ENCODE measurements around the gene WEE2.

The WEE2 gene

DNA sequence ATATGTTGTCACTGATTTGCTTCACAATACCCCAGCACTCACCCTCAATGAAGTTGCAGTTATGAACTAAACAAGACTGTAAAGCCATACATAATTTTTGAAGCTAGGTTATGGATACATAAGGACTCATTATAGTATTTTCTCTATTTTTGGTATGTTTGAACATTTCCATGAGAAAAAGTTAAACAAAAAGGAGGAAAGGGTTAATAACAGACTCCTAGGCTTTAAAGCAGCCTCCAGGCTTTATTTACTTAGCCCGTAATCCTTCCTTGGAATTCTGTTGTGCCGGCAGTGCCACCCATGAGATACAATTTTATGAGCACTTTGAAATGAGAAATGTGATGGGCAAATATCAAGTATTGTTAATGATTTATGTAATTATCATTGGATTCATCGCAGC is 4.0 kb upstream of the WEE2 start:
- no peak overlapping the region for H3K4me3 ChIP-seq (ENCODE audit: low read length)
- H3K27ac ChIP-seq (ENCODE audit: low read length) = no peak overlapping the region
- peaks cover 15% of the 10 kb centered on the region for H3K4me1 ChIP-seq (ENCODE audit: control insufficient read depth, low read depth, low read length)
- H3K9me3 ChIP-seq (ENCODE audit: control insufficient read depth, low read depth, low read length) = no peaks in the 10 kb centered on the region
- H3K27me3 ChIP-seq (ENCODE audit: control insufficient read depth, insufficient read depth, low read length) = peaks cover 28% of the 10 kb centered on the region
- H3K36me3 ChIP-seq (ENCODE audit: control insufficient read depth, low read depth, low read length) = no peaks in the 10 kb centered on the region
- H3K9ac ChIP-seq (ENCODE audit: low read length) = no peak overlapping the region

DNA sequence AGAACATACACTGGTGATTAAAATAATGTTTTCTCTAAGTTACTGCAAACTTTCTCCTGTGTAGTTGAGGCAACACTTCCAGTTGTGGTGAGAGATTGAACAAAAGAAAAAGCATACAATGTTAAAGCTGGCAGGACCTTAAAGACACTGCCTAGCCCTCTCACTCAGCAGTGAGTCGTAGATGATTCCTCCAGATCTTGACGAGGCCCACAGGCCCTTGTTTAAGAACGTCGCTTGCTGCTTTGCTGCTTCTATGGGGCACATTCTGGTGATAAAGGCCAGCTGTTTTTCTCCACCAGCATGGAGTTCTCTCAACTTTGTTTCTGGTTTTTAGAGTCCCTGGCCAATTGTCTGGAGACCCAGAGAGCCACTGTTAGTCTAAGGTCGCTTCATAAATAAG is 3.4 kb upstream of the WEE2 start:
- no peak overlapping the region for H3K27ac ChIP-seq (ENCODE audit: low read length)
- H3K4me3 ChIP-seq (ENCODE audit: low read length) = no peak overlapping the region
- H3K4me1 ChIP-seq (ENCODE audit: control insufficient read depth, low read depth, low read length) = peaks cover 14% of the 10 kb centered on the region
- H3K27me3 ChIP-seq (ENCODE audit: control insufficient read depth, insufficient read depth, low read length) = peaks cover 28% of the 10 kb centered on the region
- no peaks in the 10 kb centered on the region for H3K9me3 ChIP-seq (ENCODE audit: control insufficient read depth, low read depth, low read length)
- H3K36me3 ChIP-seq (ENCODE audit: control insufficient read depth, low read depth, low read length) = no peaks in the 10 kb centered on the region
- H3K9ac ChIP-seq (ENCODE audit: low read length) = no peak overlapping the region

DNA sequence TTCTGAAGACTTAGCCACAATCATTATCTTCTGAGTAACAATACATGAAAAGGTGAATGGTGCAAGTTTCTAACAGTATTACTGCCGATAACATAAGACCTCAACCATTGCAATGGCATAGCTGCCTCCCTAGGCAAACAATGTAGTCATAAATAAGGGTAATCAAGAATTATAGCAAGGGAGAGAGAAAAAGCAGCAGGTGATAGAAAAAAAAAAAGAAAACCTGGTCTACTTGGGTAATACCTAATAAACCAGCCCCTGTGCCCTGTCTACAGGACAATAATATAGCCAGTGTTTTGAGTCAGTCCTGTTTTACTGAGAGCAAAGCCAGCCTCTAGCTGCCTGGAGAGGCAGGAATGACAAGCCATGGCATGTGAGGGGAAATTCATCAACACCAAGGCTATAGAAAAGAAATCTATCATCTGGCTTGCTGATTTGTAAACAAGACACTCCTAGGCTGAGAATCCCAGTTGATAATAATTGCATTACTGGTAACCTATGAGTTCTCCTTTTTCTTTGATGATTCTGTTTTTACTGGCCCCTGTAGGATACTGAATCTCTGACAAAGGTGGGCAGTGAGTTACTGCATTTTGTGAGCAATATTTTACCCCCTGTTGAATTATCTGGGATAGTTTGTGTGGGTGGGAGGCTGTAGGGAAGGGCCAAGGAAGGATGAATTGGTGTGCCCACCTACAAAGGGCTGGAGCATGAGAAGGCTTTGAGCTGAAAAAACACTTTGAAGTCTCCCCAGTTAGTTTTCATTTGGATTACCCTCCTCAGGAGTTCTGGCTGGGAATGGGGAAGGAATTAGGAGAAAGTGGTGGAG is 1.7 kb upstream of the WEE2 start:
- Histone ChIP-seq H3K4me3 (ENCODE audit: low read length) (no peak overlapping the region), H3K27ac (ENCODE audit: low read length) (no peak overlapping the region), H3K36me3 (ENCODE audit: control insufficient read depth, low read depth, low read length) (no peaks in the 10 kb centered on the region), H3K9ac (ENCODE audit: low read length) (no peak overlapping the region), H3K9me3 (ENCODE audit: control insufficient read depth, low read depth, low read length) (no peaks in the 10 kb centered on the region), H3K27me3 (ENCODE audit: control insufficient read depth, insufficient read depth, low read length) (peaks cover 16% of the 10 kb centered on the region), H3K4me1 (ENCODE audit: control insufficient read depth, low read depth, low read length) (peaks cover 9% of the 10 kb centered on the region)

DNA sequence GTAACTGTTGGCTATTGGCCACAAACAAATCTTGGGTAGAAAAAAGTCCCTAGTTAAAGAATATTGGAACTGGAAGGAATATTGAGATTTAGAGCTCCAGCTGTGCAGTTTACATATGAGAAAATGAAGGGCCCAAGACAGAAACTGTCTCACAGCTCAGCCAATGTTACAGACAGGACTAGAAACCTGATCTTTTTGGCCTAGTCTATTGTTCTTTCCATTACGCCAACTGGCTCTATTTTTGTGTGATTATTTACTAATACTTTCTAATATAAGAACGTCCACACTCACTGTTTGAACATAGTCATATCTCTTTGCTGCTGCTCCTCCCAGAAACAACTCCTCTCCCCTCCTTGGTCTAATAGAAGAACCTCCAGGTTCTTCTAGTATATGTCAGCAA is 1.2 kb downstream of the WEE2 start:
- Histone ChIP-seq H3K4me3 (ENCODE audit: low read length) (no peak overlapping the region), H3K4me1 (ENCODE audit: control insufficient read depth, low read depth, low read length) (peaks cover 7% of the 10 kb centered on the region), H3K36me3 (ENCODE audit: control insufficient read depth, low read depth, low read length) (no peaks in the 10 kb centered on the region), H3K27ac (ENCODE audit: low read length) (no peak overlapping the region), H3K27me3 (ENCODE audit: control insufficient read depth, insufficient read depth, low read length) (no peaks in the 10 kb centered on the region), H3K9ac (ENCODE audit: low read length) (no peak overlapping the region), H3K9me3 (ENCODE audit: control insufficient read depth, low read depth, low read length) (no peaks in the 10 kb centered on the region)

DNA sequence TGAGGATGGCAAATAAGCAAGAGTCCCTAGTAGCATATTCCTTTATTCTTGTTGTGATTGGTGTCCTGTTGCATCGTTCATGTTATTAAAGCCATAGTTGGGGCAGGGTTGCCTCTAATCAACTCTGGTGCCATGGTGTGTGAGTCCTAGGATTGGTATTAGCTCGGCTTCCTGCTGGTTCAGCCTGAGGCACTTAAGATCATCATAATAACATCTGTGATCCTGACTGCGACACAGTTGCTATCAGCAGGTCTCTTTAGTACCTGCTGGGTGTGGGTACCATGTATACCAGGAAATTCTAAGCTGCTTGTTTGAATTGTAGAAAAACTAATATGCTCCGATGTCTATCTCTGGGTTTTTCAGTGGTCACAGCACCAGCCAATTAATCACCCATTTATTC is 1.6 kb downstream of the WEE2 start:
- Histone ChIP-seq H3K4me1 (ENCODE audit: control insufficient read depth, low read depth, low read length) (peaks cover 7% of the 10 kb centered on the region), H3K9ac (ENCODE audit: low read length) (no peak overlapping the region), H3K27ac (ENCODE audit: low read length) (no peak overlapping the region), H3K27me3 (ENCODE audit: control insufficient read depth, insufficient read depth, low read length) (no peaks in the 10 kb centered on the region), H3K9me3 (ENCODE audit: control insufficient read depth, low read depth, low read length) (no peaks in the 10 kb centered on the region), H3K4me3 (ENCODE audit: low read length) (no peak overlapping the region), H3K36me3 (ENCODE audit: control insufficient read depth, low read depth, low read length) (no peaks in the 10 kb centered on the region)

DNA sequence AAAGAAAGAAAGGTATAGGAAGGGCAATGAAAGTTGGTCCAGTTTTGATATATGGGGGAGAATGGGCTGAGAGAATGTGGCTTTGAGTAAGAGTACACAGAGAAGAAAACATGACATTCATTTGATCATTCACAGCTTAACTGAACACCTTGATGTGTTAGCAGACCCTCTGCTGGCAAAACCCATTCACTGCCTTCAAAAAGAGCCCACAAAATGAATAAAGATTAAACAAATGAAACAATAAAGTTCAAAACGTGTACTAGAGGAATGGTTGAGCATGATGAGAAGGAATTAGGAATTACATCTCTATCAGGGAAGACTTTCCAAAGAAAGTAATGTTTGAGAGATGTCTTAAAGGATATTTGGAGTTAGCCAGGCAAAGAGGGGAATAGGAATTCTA is 2.1 kb downstream of the WEE2 start:
- Histone ChIP-seq H3K9ac (ENCODE audit: low read length) (no peak overlapping the region), H3K27me3 (ENCODE audit: control insufficient read depth, insufficient read depth, low read length) (no peaks in the 10 kb centered on the region), H3K9me3 (ENCODE audit: control insufficient read depth, low read depth, low read length) (no peaks in the 10 kb centered on the region), H3K4me1 (ENCODE audit: control insufficient read depth, low read depth, low read length) (peaks cover 7% of the 10 kb centered on the region), H3K27ac (ENCODE audit: low read length) (no peak overlapping the region), H3K36me3 (ENCODE audit: control insufficient read depth, low read depth, low read length) (no peaks in the 10 kb centered on the region), H3K4me3 (ENCODE audit: low read length) (no peak overlapping the region)

DNA sequence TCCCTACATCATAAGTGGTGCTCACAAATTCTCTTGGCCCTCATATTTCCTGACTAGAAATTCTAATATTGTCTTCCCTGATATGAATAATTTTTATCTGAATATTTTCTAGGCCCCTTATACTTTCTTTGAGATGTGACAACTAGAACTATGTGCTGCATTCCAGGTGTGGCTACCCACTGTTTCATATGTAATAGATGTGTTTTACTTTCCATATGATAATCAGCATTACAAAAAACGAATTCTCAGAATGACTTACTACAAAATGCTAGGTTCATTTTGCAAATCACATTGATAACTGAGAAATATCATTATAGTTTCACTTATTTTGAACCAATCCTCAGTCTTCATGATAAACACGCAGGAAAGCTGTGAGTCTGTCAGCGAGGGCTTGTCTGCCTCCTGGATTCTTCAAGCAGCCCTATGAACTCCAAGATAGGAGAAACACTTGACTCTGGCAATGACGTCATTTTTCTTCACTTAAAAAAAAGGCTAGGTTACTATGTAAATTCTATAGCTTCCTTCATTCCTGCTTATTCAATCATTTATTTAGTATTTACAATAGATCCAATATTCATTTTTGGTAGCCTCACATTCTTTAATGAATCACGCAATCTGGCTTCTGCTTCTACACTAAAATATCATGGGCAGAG is 4.6 kb downstream of the WEE2 start:
- Histone ChIP-seq H3K4me1 (ENCODE audit: control insufficient read depth, low read depth, low read length) (peaks cover 11% of the 10 kb centered on the region), H3K27me3 (ENCODE audit: control insufficient read depth, insufficient read depth, low read length) (no peaks in the 10 kb centered on the region), H3K27ac (ENCODE audit: low read length) (no peak overlapping the region), H3K4me3 (ENCODE audit: low read length) (no peak overlapping the region), H3K9ac (ENCODE audit: low read length) (no peak overlapping the region), H3K9me3 (ENCODE audit: control insufficient read depth, low read depth, low read length) (no peaks in the 10 kb centered on the region), H3K36me3 (ENCODE audit: control insufficient read depth, low read depth, low read length) (no peaks in the 10 kb centered on the region)

DNA sequence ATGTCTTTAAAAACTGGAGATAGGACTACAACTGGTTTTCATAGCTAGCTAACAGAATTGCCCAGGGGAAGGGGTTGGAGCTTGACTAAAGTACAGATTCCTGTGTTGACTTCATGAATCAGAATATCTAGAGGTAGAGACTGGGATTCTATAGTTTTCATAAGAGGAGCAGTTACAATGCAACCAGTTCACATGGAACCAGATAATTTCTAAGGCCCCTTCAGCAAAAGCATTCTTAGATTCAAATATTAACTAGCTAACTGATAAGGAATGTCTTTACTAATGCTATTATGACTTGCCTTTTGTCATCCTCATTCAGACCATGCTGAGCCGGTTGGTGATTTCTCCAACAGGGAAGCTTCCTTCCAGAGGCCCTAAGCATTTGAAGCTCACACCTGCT is 5.7 kb downstream of the WEE2 start:
- Histone ChIP-seq H3K4me3 (ENCODE audit: low read length) (no peak overlapping the region), H3K9me3 (ENCODE audit: control insufficient read depth, low read depth, low read length) (no peaks in the 10 kb centered on the region)

DNA sequence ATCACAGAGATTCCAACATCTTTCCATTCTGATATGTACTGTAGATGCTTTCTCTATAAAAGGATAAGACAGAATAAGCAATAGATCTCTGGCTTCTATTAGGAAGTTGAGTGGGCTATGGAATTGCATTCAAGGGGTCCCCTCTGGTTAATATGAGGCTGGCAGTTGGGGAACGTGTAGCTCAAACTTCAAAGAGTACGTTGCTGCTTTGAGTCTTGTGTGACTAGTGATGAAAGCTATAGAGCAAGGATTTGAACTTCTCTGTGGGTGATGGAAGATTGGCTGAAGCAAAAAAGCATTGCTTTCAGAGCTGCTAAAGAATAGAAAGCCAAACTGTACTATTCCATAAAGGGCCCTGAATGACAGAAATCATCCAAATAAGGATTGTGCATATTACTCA is 6.4 kb downstream of the WEE2 start:
- no peak overlapping the region for H3K4me3 ChIP-seq (ENCODE audit: low read length)
- H3K27me3 ChIP-seq (ENCODE audit: control insufficient read depth, insufficient read depth, low read length) = no peaks in the 10 kb centered on the region
- H3K36me3 ChIP-seq (ENCODE audit: control insufficient read depth, low read depth, low read length) = no peaks in the 10 kb centered on the region
- peaks cover 11% of the 10 kb centered on the region for H3K4me1 ChIP-seq (ENCODE audit: control insufficient read depth, low read depth, low read length)
- H3K9ac ChIP-seq (ENCODE audit: low read length) = no peak overlapping the region
- no peak overlapping the region for H3K27ac ChIP-seq (ENCODE audit: low read length)
- H3K9me3 ChIP-seq (ENCODE audit: control insufficient read depth, low read depth, low read length) = no peaks in the 10 kb centered on the region

More for the DNA sequence above, 5.7 kb downstream of the WEE2 start:
- H3K27ac ChIP-seq (ENCODE audit: low read length) = no peak overlapping the region
- H3K36me3 ChIP-seq (ENCODE audit: control insufficient read depth, low read depth, low read length) = no peaks in the 10 kb centered on the region
- H3K27me3 ChIP-seq (ENCODE audit: control insufficient read depth, insufficient read depth, low read length) = no peaks in the 10 kb centered on the region
- no peak overlapping the region for H3K9ac ChIP-seq (ENCODE audit: low read length)
- peaks cover 11% of the 10 kb centered on the region for H3K4me1 ChIP-seq (ENCODE audit: control insufficient read depth, low read depth, low read length)

DNA sequence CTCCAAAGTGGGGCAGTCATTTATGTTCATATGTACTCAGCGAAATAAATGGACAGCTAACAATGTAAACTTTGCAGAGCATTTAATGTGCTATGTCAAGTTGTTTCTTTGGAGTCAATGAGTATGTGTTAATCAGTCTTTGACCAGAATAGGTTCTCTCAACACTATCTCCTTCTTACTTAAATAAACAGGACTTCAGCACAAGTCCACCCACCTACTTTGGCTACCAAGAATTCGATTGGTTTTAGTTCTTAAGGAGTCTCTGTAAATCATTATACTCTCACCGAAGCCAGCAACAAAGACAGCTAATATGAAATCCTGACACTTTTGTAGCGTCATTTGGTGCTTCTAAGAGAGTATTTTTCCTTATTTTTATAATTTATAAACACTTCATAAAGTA is 6.9 kb downstream of the WEE2 start:
- Histone ChIP-seq H3K27me3 (ENCODE audit: control insufficient read depth, insufficient read depth, low read length) (no peaks in the 10 kb centered on the region), H3K36me3 (ENCODE audit: control insufficient read depth, low read depth, low read length) (no peaks in the 10 kb centered on the region), H3K9ac (ENCODE audit: low read length) (no peak overlapping the region), H3K27ac (ENCODE audit: low read length) (no peak overlapping the region), H3K9me3 (ENCODE audit: control insufficient read depth, low read depth, low read length) (no peaks in the 10 kb centered on the region), H3K4me1 (ENCODE audit: control insufficient read depth, low read depth, low read length) (peaks cover 11% of the 10 kb centered on the region), H3K4me3 (ENCODE audit: low read length) (no peak overlapping the region)

DNA sequence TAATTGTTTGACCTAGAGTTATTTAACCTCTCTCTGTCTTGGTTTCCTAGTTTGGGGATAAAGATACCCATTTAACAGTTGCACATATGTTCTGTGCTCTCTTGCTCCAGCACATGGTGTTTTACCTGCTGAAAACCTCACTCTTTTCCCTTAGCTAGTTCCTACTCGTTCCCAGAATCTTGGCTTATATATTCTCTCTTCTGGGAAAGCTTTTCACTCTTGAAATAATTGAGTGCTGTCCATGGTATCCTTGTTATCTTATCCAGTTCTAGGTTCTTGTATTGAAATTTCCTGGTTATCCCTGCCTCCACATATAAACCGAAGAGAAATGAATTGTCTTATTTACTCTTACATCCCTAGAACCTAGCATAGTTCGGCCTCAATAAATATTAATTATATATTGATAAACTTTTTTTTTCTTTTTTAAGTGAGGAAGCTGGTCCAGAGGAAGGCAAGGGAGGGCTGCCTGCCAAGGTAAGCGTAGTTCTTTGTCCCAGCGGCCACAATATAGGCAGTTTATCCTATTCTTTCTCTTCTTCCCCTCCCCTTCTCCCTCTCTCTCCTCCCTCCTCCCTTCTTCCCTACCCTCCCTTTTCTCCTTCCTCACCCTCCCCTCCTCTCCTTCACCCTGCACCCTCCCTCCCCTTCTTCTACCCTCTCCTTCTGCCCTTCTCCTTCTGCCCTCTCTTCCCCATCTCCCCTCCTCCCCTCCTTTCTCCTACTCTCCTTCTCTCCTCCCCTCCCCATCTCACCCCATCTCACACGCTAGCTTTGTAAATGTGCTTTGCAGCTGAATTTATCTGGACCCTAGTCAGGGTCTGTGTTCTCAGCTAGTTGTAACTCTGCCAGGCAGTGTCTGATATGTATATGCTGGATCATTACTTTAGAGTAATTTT is 7.9 kb downstream of the WEE2 start:
- H3K27ac ChIP-seq (ENCODE audit: low read length) = no peak overlapping the region
- H3K9ac ChIP-seq (ENCODE audit: low read length) = no peak overlapping the region
- no peak overlapping the region for H3K4me3 ChIP-seq (ENCODE audit: low read length)
- no peaks in the 10 kb centered on the region for H3K36me3 ChIP-seq (ENCODE audit: control insufficient read depth, low read depth, low read length)
- peaks cover 10% of the 10 kb centered on the region for H3K4me1 ChIP-seq (ENCODE audit: control insufficient read depth, low read depth, low read length)
- H3K9me3 ChIP-seq (ENCODE audit: control insufficient read depth, low read depth, low read length) = no peaks in the 10 kb centered on the region
- H3K27me3 ChIP-seq (ENCODE audit: control insufficient read depth, insufficient read depth, low read length) = no peaks in the 10 kb centered on the region
